Stimulated activated CD8-positive, alpha-beta memory T cell treated with anti-CD3 and anti-CD28 coated beads, Interleukin-15, amount 100 ng/mL, for 24 hours (primary cell): Measurements from ENCODE around the gene DGKI.
"Not testable (repeated sequence)": the region's sequence is repeated elsewhere in the genome, so short reads cannot be mapped to it uniquely, and the experiment has no call there.

ENCODE experiments used
- DNase-seq: peaks from one replicate; pipeline ENCODE4 v3.0.0-alpha.2; 2020; ENCODE audit warnings: low read depth

The DGKI gene

GRCh38 chr7:137469191-137469811, 377.5 kb downstream of the DGKI start:
- DNase-seq = no peak

GRCh38 chr7:137462847-137463246, 383.9 kb downstream of the DGKI start:
- no peak for DNase-seq

GRCh38 chr7:137462074-137462715, 384.6 kb downstream of the DGKI start:
- no peak for DNase-seq

GRCh38 chr7:137458399-137458798, 388.4 kb downstream of the DGKI start:
- DNase-seq = no peak

- no peak for DNase-seq
Measured at GRCh38 chr7:137454767-137455166, 392.0 kb downstream of the DGKI start.

- no peak for DNase-seq
Measured at GRCh38 chr7:137454246-137454724, 392.5 kb downstream of the DGKI start.

GRCh38 chr7:137453356-137453755, 393.4 kb downstream of the DGKI start:
- DNase-seq = no peak

- DNase-seq = no peak
Measured at GRCh38 chr7:137449016-137449415, 397.8 kb downstream of the DGKI start.

GRCh38 chr7:137448572-137448971, 398.2 kb downstream of the DGKI start:
- not testable (repeated sequence) for DNase-seq

GRCh38 chr7:137446025-137446424, 400.7 kb downstream of the DGKI start:
- no peak for DNase-seq

GRCh38 chr7:137445268-137445667, 401.5 kb downstream of the DGKI start:
- no peak for DNase-seq

GRCh38 chr7:137443616-137444015, 403.2 kb downstream of the DGKI start:
- no peak for DNase-seq

GRCh38 chr7:137441451-137441850, 405.3 kb downstream of the DGKI start:
- no peak for DNase-seq

GRCh38 chr7:137439829-137440825, 406.6 kb downstream of the DGKI start:
- no peak for DNase-seq

- DNase-seq = no peak
Measured at GRCh38 chr7:137434946-137435345, 411.8 kb downstream of the DGKI start.

- no peak for DNase-seq
Measured at GRCh38 chr7:137434530-137434929, 412.2 kb downstream of the DGKI start.

GRCh38 chr7:137423321-137423720, 423.5 kb downstream of the DGKI start:
- no peak for DNase-seq

- DNase-seq = no peak
Measured at GRCh38 chr7:137421366-137421765, 425.4 kb downstream of the DGKI start.

- no peak for DNase-seq
Measured at GRCh38 chr7:137418841-137419240, 427.9 kb downstream of the DGKI start.

- no peak for DNase-seq
Measured at GRCh38 chr7:137417464-137417863, 429.3 kb downstream of the DGKI start.

GRCh38 chr7:137413901-137414300, 432.9 kb downstream of the DGKI start:
- no peak for DNase-seq

- DNase-seq = no peak
Measured at GRCh38 chr7:137411446-137411845, 435.3 kb downstream of the DGKI start.

GRCh38 chr7:137408126-137408525, 438.6 kb downstream of the DGKI start:
- no peak for DNase-seq
